ENCODE measurements around the gene MEN1.

Gene MEN1

GRCh38 chr11:64778473-64779298 is 31.7 kb downstream of the MEN1 start, which contains the start of gene SF1 (continued):
- peak; percentile 68 for TF ChIP-seq ZBTB26 (tag by site-specific recombination; optimal IDR thresholded peaks at IDR 0.05)
- peak; percentile 41; the same call in 1 of the 2 replicates for TF ChIP-seq CTCF (tag by site-specific recombination; IDR thresholded peaks at IDR 0.05)
- TF ChIP-seq ZNF423 (tag by site-specific recombination; IDR thresholded peaks at IDR 0.05) = no peak
- TF ChIP-seq SP2 (tag by site-specific recombination; IDR thresholded peaks at IDR 0.05) = peak; percentile 92
- TF ChIP-seq ZBTB17 (tag by site-specific recombination; IDR thresholded peaks at IDR 0.05) = peak; percentile 86
- TF ChIP-seq KLF8 (tag by site-specific recombination; IDR thresholded peaks at IDR 0.05) = peak; percentile 30; the same call in 1 of the 2 replicates
- TF ChIP-seq ZBTB11 (tag by site-specific recombination; conservative IDR thresholded peaks at IDR 0.05; ENCODE audit: low read depth) = peak; percentile 63
- TF ChIP-seq EGR2 (tag by site-specific recombination; IDR thresholded peaks at IDR 0.05; ENCODE audit: low read depth) = no peak
- peak; percentile 99; the same call in 1 of the 2 replicates for TF ChIP-seq ZNF362 (tag by site-specific recombination; IDR thresholded peaks at IDR 0.05)
- peak; percentile 33; the same call in 1 of the 2 replicates for TF ChIP-seq KLF9 (tag by site-specific recombination; IDR thresholded peaks at IDR 0.05; ENCODE audit: low read depth)
- TF ChIP-seq PRDM1 (tag by site-specific recombination; IDR thresholded peaks at IDR 0.05) = peak; percentile 79
- no peak for TF ChIP-seq ZNF157 (tag by site-specific recombination; IDR thresholded peaks at IDR 0.05)
- no peak for TF ChIP-seq PBX3 (CRISPR knock-in tag; IDR thresholded peaks at IDR 0.05)
- TF ChIP-seq ZNF148 (tag by site-specific recombination; IDR thresholded peaks at IDR 0.05; ENCODE audit: borderline replicate concordance) = no peak
- peak; percentile 31; the same call in 1 of the 2 replicates for TF ChIP-seq GLIS1 (tag by site-specific recombination; IDR thresholded peaks at IDR 0.05)
- no peak for TF ChIP-seq ZNF777 (tag by site-specific recombination; IDR thresholded peaks at IDR 0.05; ENCODE audit: borderline replicate concordance)
- peak; percentile 81 for TF ChIP-seq SP3 (tag by site-specific recombination; IDR thresholded peaks at IDR 0.05)
- peak; percentile 68; the same call in 1 of the 2 replicates for TF ChIP-seq ZSCAN16 (tag by site-specific recombination; IDR thresholded peaks at IDR 0.05)
- peak; percentile 29; the same call in 1 of the 2 replicates for TF ChIP-seq ZNF76 (tag by site-specific recombination; IDR thresholded peaks at IDR 0.05; ENCODE audit: borderline replicate concordance, low read depth)
- TF ChIP-seq KLF16 (tag by site-specific recombination; IDR thresholded peaks at IDR 0.05) = 0 out of 2 replicates have a peak, but pooled peaks have one; percentile 18
- no peak for TF ChIP-seq ZNF433 (tag by site-specific recombination; IDR thresholded peaks at IDR 0.05; ENCODE audit: low read depth)
- TF ChIP-seq ZNF341 (tag by site-specific recombination; IDR thresholded peaks at IDR 0.05; ENCODE audit: low read depth) = peak; percentile 40
- TF ChIP-seq ZFP69B (tag by site-specific recombination; IDR thresholded peaks at IDR 0.05) = no peak
- no peak for TF ChIP-seq OVOL3 (tag by site-specific recombination; IDR thresholded peaks at IDR 0.05)
- TF ChIP-seq KLF10 (tag by site-specific recombination; IDR thresholded peaks at IDR 0.05) = peak; percentile 75; the same call in 1 of the 2 replicates
- TF ChIP-seq ZNF600 (tag by site-specific recombination; IDR thresholded peaks at IDR 0.05) = peak; percentile 39; the same call in 1 of the 2 replicates

Measured in HEK293 (cell line).